Kidney (tissue), 14 donors: Measurements from ENCODE around the gene PDGFRA. TPM values are rescaled to one million over a fixed set of nuclear protein-coding genes. Genes with fewer than 3 reads are reported as not detected.

Experiments
- DNase-seq, 5 donors: peaks; one replicate each; pipeline ENCODE4 v3.0.0-alpha.2; 2013 to 2020
- FAIRE-seq: peaks from 2 replicates; lab custom pipeline; 2012; peaks lifted over from hg19 to GRCh38; lab: Jason Lieb, UNC
- H3K27ac ChIP-seq, 2 donors: one replicate each; pipeline ENCODE4 v1.7.0; 2013; ENCODE audit warnings: low read depth in 2 of 2, low read length in 2 of 2, inconsistent platforms in 1 of 2
- H3K27me3 ChIP-seq: one replicate; pipeline ENCODE4 v1.7.1; 2013; ENCODE audit warnings: low read length, inconsistent platforms; ENCODE audit not compliant: control insufficient read depth, insufficient read depth
- H3K36me3 ChIP-seq, 3 donors: one replicate each; pipeline versions ENCODE4 v1.7.0 to v1.7.1; 2013; ENCODE audit warnings: low read length in 3 of 3, control low read depth in 1 of 3, inconsistent platforms in 1 of 3; ENCODE audit not compliant: insufficient read depth in 3 of 3, control insufficient read depth in 2 of 3
- H3K4me1 ChIP-seq, 3 donors: one replicate each; pipeline versions ENCODE4 v1.7.0 to v1.7.1; 2013; ENCODE audit warnings: low read length in 3 of 3, inconsistent platforms in 1 of 3, low read depth in 1 of 3; ENCODE audit not compliant: control insufficient read depth in 2 of 3, insufficient read depth in 2 of 3
- H3K4me3 ChIP-seq, 3 donors: one replicate each; pipeline versions ENCODE4 v1.7.0 to v1.8.1; 2013; ENCODE audit warnings: low read length in 3 of 3, control low read depth in 1 of 3, inconsistent platforms in 1 of 3
- H3K9ac ChIP-seq, 3 donors: one replicate each; pipeline versions ENCODE4 v1.7.0 to v1.7.1; 2013; ENCODE audit warnings: low read length in 3 of 3, control low read depth in 1 of 3, inconsistent platforms in 1 of 3
- H3K9me3 ChIP-seq, 3 donors: one replicate each; pipeline versions ENCODE4 v1.7.0 to v1.7.1; 2013; ENCODE audit warnings: low read length in 3 of 3, control low read depth in 1 of 3, inconsistent platforms in 1 of 3; ENCODE audit not compliant: control insufficient read depth in 2 of 3, insufficient read depth in 1 of 3
- intact Hi-C: fragments of 100-400 bp; cut with DNase I; formaldehyde crosslinking; loops from one replicate; pipeline ENCODE4 v1.11.1; 2022
- polyA plus RNA-seq: library from polyadenylated mRNA; stranded (reverse); fragments of 350-450 nt; fragmentation: Illumina TruSeq; extraction: RNeasy Lipid Tissue Mini Kit (QIAGEN cat#74804); gene quantifications from one replicate; pipeline ENCODE4 v1.2.3, GENCODE V29; 2014; ENCODE audit warnings: low read depth, low replicate concordance; ENCODE audit not compliant: insufficient read depth
- total RNA-seq: library from RNA; stranded (reverse); fragmentation: NEBNext Ultra II Directional; extraction: Animal tissue kit (Norgen Biotek cat#: 25700); gene quantifications from one replicate; pipeline ENCODE4 v1.2.1, GENCODE V29; 2021
- TF ChIP-seq, protein P1 (sequence below): IDR thresholded peaks from 3 replicates; pipeline ENCODE4 v1.5.1; 2012; ENCODE audit warnings: mild to moderate bottlenecking, moderate library complexity, borderline replicate concordance; ENCODE audit not compliant: insufficient read depth; ENCODE audit errors: extremely low read depth
- donor health status: control.
- donor health status: control.
- donor health status: control.
- donor health status: control.
- donor health status: control.
- donor health status: DM: yes; HTN: yes; CAD: no.
- donor health status: Normal renal cell carcinoma (clear cell type).

PDGFRA gene
- total and polyA plus RNA-seq, 2 donors from 2014 or later, result 12.3 to 71.0 TPM

DNA sequence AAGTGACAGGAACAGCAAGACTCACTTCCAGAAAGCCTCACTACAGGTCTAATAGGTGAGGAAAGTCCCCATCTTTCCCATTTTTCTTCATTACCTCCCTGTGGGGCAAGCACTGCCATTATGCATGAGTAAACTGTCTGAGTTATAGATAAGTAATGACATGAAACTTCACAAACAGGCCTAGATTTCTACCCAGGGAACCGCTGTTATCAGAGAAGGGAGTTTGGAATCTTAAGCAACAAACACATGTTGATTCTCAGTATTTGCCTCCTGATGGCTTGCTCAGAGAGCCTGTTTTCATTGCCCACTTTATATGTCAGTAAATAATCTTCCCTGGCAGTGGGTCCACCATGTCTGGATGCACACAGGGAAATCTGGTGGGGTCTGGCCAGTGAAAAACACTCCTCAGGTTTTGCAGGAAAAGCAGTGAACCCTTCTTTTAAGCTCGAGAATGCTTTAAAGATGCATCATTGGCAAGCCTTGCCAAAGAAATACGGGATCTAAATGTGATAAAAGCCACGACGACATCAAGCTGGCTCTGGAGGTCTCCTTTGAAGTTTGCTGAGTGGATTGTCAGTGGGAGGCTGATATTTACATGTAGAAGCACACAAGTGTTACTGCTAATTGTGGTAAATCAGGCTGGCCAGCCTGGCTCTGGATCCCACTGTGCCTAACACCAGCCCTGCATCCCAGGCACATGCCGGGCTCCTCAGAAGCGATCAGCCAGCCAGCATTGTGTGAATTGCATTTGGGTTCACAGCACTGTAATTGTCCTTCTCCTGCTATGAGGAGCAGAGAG, 25.2 kb downstream of the PDGFRA start:
- no peaks in the 10 kb centered on the region for H3K4me1 ChIP-seq
- no peak overlapping the region for H3K9ac ChIP-seq
- FAIRE-seq (no peak), DNase-seq (no peak)
- TF ChIP-seq, protein P1, sequence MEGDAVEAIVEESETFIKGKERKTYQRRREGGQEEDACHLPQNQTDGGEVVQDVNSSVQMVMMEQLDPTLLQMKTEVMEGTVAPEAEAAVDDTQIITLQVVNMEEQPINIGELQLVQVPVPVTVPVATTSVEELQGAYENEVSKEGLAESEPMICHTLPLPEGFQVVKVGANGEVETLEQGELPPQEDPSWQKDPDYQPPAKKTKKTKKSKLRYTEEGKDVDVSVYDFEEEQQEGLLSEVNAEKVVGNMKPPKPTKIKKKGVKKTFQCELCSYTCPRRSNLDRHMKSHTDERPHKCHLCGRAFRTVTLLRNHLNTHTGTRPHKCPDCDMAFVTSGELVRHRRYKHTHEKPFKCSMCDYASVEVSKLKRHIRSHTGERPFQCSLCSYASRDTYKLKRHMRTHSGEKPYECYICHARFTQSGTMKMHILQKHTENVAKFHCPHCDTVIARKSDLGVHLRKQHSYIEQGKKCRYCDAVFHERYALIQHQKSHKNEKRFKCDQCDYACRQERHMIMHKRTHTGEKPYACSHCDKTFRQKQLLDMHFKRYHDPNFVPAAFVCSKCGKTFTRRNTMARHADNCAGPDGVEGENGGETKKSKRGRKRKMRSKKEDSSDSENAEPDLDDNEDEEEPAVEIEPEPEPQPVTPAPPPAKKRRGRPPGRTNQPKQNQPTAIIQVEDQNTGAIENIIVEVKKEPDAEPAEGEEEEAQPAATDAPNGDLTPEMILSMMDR, result no peak
- no peaks in the 10 kb centered on the region for H3K27me3 ChIP-seq
- no peak overlapping the region for H3K27ac ChIP-seq
- no peaks in the 10 kb centered on the region for H3K9me3 ChIP-seq
- no peak overlapping the region for H3K4me3 ChIP-seq
- intact Hi-C loops, result no loop called here
- no peaks in the 10 kb centered on the region for H3K36me3 ChIP-seq

DNA sequence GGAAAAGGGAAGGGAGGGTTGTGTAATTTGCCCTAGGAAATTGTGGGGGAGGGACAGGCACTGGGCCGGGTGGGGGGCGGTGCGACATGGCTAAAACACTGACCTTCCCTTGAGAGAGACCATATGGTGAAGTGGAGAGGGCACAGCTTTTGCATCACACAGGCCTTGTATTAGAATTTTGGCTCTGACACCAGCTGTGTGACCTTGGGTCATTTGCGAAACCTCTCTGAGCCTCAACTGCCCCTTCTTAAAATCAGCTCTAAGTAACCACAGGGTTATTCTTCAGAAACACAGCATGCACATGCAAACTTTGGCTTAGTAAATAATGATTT, 25.8 kb downstream of the PDGFRA start:
- FAIRE-seq (no peak), DNase-seq (peak in 1 of 5 donors; percentile 80)
- no peak overlapping the region for H3K27ac ChIP-seq
- no peaks in the 10 kb centered on the region for H3K4me1 ChIP-seq
- H3K27me3 ChIP-seq, result no peaks in the 10 kb centered on the region
- H3K9me3 ChIP-seq, result no peaks in the 10 kb centered on the region
- no peak overlapping the region for H3K9ac ChIP-seq
- TF ChIP-seq, protein P1, result no peak
- intact Hi-C loops, result no loop called here
- no peaks in the 10 kb centered on the region for H3K36me3 ChIP-seq
- no peak overlapping the region for H3K4me3 ChIP-seq

DNA sequence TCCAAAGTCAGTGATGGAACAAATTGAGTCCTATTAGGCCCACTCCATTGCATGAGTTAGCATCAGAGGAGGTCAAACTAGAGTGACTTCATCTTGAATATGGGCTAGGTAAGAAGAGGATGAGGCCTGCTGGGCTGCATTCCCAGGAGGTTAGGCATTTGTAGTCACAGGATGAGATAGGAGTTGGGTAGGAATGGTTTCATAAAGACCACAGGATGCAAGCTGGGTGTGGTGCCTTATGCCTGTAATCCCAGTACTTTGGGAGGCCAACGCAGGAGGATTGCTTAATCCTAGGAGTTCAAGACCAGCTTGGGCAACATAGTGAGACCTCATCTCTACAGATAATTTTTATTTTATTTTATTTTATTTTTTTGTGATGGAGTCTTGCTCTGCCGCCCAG, 26.8 kb downstream of the PDGFRA start:
- Histone ChIP-seq H3K4me3 (no peak overlapping the region), H3K36me3 (no peaks in the 10 kb centered on the region), H3K9me3 (no peaks in the 10 kb centered on the region), H3K27ac (no peak overlapping the region), H3K4me1 (no peaks in the 10 kb centered on the region), H3K9ac (no peak overlapping the region), H3K27me3 (no peaks in the 10 kb centered on the region)
- DNase-seq (no peak), FAIRE-seq (no peak)
- intact Hi-C loops, result no loop called here
- TF ChIP-seq, protein P1, result no peak
